Activated CD4-positive, CD25-positive, alpha-beta regulatory T cell treated with anti-CD3 and anti-CD28 coated beads, Interleukin-2, amount 50 U/mL, for 72 hours (primary cell): ENCODE results near the gene NUP93.
"Not testable (repeated sequence)": the region's sequence is repeated elsewhere in the genome, so short reads cannot be mapped to it uniquely, and the experiment has no call there.

ENCODE experiments used
- DNase-seq: peaks from one replicate; pipeline ENCODE4 v3.0.0; 2021

Gene NUP93

DNA sequence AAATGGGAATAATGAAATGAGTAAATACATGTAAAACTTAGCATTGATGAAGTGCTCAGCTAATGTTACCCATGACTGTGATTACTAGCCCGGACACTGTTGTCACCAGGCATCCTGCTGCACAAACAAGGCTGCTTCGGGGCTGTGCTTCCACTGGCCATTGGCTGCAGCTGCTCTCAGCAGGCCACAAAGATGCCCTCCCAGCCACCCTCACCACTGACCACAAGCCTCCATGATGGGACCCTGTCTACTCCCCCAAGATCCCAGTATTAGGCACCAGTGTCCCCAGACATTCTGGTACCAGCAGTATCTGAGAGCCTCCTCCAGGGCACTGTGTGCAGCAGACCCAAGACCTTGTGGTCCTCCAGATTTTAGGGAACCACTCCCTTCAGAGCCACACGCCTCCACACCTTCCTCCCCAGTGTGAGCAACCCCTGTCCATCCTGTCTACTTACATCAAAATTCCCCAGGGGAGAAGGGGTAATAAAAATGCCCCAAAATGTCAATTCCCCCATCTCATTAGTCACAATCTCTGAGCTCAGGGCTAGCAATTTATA is 19.7 kb upstream of the NUP93 start:
- no peak for DNase-seq

DNA sequence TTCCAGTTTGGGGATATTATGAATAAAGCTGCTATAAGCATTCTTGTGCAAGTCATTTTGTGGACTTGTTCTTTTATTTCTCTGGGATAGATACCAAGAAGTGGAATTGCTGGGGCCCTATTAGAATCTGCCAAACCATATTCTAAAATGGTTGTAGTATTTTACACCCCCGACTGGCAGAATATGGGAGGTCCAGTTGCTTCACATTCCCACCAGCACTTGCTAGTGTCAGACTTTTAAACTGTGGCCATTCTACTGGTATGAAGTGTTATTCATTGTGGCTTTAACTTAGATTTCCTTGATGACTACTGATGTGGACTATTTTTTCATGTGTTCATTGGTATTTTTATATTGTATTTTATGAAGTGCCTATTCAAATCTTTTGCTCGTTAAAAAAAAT is 18.1 kb upstream of the NUP93 start:
- no peak for DNase-seq

DNA sequence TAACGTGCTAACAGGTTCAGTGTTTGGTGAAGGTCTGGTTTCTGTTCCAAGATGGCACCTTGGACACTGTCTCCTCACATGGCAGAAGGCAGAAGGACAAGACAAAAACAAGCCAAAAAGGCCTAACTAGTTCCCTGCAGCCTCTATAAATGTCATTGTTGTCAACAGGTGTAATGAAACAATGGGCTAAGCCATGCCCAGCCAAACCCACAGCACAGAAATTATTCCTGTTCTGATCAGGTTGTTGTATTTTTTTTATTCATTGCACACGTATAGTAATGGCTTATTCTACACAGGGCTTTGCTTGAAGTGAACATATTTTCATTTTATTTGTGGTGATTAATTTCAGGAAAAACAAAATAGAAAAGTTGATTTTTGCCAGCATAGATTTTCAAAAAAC is 16.1 kb upstream of the NUP93 start:
- DNase-seq: no peak

DNA sequence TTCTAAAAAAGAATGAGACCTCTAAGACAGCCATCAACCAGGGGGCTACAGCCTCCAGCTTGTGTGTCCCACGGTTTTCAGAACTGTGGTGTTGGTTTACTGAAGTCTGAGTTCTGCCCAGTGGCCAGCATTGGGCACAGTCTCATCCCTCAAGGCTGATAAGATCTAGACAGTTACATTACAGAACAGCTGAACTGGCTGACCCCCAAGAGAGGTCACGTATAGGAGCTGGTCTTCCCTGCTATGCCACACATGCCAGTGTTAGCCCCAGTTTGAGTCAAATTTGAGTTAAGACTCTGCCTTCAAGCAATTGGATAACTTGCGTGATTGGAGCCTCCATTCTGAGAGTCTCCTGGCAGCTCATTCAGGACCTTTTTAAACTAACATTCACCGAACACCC is 14.8 kb upstream of the NUP93 start:
- no peak for DNase-seq

DNA sequence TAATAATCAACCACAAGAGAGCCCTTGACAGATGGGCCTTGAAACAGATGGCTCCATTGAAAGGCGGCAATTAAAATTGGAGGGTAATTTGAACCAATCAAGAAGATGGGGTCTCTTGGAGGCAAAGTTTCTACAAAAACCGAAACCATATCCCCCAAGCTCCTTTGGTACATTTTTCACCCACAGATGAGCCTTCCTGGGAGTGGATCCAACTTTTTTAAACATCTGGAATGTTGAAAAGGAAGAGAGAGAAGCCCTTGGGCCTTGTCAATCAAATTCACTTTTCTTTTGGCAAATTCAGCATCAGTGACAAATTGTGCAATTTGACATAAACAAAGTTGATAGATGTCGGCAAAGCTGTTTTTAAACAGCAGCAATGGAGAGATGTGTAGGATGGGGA is 13.2 kb upstream of the NUP93 start:
- no peak for DNase-seq

DNA sequence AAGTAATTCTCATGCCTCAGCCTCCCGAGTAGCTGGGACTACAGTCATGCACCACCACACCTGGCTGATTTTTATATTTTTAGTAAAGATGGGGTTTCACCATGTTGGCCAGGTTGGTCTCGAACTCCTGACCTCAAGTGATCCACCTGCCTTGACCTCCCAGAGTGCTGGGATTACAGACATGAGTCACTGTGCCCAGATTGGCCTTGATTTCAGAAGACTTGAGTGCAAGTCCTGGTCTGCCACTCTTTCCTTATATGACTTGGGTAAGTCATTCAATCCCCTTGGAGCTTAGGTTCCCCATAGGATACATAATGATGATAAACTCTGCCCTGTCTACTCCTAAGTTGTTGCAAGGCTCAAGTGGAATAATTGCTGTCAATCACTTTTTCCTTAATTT is 12.4 kb upstream of the NUP93 start:
- DNase-seq: not testable (repeated sequence)

DNA sequence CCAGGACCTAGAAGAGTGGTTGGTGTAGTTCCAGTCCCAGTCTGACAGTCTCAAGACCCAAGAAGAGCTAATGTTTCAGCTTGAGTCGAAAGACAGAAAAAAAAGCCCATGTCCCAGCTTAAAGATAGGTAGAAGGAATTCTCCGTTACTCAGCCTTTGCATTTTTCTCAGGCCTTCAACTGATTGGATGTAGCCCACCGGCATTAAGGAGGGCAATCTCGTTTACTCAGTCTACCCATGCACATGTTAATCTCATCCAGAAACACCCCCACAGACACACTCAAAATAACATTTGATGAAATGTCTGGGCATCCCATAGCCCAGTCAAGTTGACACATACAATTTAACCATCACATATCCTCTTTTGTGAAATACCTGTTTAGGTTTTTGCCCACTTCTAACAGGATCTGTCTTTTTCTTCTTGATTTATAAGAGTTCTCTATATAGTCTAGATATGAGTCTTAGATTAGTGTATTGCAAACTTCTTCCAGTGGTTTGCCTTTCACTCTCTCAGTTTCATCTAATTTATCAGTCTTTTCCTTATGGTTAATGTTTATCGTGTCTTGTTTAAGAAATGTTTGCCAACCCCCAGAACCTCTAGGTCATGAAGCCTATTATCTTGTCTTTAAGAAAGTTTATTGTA is 7.6 kb upstream of the NUP93 start:
- DNase-seq: no peak

DNA sequence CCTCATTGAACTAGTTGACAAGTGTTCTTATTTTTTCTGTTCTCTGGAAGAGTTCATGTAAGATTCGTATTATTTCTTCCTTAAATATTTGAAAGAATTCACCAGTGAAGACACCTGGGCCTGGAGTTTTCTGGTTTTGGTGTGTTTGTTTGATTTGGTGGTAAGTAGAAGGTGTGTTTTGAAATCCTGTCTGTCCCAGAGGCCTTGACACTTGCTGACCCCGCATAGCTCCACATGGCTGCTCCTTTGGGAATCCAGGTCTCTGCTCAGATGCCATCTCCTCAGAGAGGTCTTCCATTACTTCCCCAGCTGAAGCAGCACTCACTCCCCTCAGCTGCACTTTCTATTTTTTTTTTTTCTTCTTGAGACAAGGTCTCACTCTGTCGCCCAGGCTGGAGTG is 5.7 kb upstream of the NUP93 start:
- no peak for DNase-seq

DNA sequence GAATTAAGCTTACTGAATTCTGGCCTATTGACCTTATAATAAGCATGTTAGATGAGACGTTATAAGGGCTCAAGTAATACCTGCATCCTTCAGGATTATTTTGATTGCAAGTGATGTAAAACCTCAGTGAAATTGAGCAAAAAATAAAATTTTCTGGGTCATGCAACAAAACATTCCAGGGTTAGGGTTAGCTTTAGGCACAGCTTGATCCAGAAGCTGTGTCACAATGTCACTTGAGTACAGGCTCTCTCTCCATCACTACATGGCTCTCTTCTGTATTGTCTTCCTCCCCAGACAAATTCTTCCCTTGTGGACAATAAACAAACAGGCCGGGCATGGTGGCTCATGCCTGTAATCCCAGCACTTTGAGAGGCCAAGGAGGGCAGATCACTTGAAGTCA is 3.6 kb upstream of the NUP93 start:
- DNase-seq: no peak

DNA sequence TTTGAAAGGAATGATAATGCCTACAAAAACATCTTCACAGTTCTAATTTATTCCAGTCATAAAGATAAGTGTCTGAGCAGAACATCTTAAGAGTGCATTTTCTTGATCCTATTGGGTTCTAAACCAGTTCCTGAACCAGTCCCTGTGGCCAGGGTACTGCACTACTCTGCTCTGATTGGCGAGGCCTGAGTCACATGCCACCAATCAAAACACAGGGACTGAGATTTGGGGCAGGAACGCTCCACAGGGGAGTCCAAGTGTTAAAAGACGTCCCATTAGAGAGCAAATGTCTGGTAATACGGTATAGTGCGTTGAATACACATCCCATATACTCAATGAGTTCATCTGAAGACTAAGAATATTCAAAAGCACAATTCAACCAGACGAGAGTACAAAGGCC is 3.0 kb upstream of the NUP93 start:
- DNase-seq: no peak

DNA sequence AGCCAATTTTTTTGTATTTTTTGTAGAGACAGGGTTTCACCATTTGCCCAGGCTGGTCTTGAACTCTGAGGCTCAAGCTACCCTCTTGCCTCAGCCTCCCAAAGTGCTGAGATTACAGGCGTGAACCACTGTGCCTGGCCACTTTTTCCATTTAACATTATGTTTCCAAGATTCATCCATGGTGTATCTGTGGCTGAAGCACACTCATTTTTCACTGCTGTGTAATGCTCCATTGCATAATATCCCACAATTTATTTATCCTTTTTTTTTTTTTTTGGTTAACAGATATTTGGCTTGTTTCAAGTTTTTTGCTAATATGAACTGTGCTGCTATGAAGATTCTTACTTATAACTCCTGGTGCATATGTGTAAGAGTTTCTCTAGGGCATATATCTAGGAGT is 1.9 kb upstream of the NUP93 start:
- DNase-seq: no peak

DNA sequence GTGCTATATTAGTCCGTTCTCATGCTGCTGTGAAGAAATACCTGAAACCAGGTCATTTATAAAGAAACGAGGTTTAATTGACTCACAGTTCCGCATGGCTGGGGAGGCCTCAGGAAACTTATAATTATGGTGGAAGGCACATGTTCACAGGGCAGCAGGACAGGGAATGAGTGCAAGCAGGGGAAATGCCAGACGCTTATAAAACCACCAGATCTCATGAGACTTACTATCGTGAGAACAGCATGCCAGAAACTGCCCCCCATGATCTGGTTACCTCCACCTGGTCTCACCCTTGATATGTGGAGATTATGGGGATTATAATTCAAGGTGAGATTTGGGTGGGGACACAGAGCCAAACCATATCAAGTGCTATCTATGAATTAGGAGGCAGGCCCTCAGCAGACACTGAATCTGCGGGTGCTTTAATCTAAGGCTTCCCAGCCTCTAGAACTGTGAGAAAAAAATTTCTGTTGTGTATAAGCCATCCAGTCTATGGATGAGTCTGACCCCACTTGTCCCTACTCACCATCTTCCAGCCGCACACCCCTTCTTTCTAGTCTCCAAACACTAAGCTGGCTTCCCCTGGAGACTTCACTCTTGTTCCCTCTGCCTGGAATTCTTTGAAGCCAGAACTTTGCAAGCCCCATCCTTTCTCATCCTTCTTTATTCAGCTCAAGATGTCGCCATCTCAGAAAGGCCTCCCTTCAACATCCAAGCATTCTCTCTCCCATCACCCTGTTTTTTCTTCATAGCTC is 772 bp upstream of the NUP93 start:
- no peak for DNase-seq

DNA sequence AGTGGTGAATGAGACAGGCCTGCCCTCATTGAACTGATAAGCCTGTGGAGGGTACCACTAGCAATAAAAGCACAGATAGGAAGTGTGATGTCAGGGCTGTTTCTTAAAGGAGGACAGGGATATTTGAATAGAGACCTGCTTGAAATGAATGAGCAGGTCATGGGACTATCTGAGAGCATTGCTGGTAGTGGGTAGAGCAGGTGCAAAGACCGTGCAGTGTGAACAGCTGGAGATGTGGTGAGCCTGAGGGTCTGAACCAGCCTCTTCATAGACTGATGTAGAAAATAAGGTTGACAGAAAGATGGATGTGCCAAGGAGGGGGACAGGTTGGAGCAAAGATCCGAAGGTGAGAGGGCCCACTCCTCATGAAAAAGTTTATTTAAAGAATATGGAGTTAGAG is 2.4 kb downstream of the NUP93 start:
- no peak for DNase-seq

DNA sequence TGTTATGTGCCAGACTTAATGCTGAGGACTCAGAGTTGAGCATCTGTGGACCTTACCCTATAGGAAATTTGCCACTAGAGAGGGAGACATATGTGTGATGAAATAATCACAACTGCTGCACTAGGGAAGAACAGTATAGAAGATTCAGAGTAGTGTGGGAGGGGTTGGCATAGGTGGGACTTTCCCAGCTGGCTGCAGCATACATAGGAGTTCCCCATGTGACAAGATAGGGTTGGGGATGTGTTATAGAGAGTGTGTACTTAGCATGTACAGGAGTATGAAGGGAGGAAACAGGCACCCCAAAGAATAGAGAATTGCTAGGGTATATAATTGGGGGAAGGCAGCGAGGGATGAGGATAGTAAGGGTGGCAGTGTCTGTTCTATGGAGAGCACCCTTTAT is 2.9 kb downstream of the NUP93 start:
- DNase-seq: no peak

DNA sequence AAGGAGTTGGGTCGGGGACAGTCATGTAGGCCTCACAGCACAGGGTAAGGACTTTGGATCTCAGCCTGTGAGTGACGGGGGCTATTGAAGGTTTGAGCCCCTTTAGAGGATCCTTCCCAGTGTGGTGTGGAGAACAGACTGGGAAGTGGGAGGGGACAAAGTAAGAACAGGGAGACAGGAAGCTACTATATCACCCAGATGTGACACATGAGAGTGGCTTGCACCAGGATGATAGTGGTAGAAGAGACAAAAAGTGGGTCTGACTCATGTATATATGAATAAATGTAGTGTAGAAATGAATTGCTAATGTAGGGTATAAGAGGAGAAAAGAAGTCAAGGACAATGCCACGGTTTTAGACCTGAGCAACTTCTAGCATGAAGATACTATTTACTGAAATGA is 4.5 kb downstream of the NUP93 start:
- DNase-seq: no peak

DNA sequence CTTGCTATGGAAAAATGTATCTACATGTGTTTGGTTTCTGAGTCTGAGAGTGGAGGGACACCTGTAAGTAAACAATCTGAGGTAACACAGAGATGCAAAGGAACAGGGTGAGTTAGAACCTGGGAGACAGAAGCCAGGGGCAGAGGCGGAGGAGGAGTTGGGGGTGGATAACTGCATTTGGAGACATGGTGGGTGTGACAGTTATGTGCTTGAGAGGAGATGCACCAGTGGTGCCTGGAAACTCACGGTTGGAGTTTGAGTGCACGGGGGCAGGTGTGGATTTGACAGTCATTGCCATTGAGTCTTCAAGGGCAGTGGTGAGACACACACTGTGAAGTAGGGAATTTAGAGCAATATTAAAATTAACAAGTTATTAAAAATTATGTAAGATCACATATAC is 6.5 kb downstream of the NUP93 start:
- no peak for DNase-seq

DNA sequence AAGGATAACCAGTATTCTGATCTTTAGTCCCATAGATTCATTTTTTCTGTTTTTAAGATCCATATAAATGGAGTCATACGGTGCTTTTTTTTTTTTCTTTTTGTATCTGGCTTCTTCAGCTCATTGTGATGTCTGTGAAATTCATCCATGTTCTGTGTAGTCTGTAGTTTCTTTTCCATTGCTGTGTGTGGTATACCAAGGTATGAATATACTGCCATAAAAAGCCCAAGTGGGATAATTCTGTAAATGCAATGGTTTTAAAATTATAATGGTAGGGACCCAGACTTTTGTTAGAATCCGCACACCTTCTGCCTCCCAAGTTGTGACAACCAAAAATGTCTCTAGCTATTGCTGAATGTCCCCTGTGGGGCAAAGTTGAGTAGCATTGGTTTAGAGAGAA is 7.6 kb downstream of the NUP93 start:
- DNase-seq: no peak

DNA sequence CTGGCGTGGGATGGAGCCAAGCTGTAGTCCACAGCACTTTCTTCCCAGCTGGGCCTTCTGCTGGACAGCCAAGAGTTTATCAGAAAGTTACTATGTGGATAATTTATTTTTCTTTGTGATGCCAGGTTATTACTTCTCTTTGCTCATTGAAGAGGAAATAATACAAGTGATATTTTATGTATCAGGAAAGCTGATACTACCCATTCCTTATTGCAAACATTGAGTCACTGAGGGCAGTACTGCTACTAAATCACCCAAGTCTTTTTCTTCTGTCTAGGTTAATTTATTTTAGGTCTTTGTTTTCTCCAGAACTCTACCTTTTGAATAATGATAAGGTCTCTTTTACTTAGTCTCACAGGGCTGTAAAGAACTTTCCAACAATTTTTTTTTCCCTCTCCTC is 8.3 kb downstream of the NUP93 start:
- no peak for DNase-seq

DNA sequence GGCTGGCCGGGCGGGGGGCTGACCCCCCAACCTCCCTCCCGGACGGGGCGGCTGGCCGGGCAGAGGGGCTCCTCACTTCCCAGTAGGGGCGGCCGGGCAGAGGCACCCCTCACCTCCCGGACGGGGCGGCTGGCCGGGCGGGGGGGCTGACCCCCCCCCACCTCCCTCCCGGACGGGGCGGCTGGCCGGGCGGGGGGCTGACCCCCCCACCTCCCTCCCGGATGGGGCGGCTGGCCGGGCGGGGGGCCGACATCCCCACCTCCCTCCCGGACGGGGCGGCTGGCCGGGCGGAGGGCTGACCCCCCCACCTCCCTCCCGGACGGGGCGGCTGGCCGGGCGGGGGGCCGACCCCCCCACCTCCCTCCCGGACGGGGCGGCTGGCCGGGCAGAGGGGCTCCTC is 9.4 kb downstream of the NUP93 start:
- not testable (repeated sequence) for DNase-seq

DNA sequence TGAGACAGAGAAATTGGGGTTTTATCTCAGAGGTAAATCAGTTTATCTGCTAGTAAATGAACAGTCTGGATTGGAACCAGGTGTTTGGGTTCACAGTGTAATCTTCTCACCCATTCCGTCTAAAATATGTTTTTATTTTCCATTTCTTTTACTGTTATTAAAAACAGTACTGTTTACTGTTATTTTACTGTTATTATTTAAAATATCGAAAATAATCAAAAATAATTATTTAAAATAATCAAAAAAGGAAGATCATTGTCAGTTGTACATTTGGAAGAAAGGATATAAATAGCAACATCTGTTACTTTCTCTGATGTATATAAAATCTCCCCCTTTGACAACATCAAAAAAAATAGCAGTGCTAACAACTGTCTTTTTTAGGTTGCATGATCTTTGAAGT is 11.5 kb downstream of the NUP93 start:
- no peak for DNase-seq

DNA sequence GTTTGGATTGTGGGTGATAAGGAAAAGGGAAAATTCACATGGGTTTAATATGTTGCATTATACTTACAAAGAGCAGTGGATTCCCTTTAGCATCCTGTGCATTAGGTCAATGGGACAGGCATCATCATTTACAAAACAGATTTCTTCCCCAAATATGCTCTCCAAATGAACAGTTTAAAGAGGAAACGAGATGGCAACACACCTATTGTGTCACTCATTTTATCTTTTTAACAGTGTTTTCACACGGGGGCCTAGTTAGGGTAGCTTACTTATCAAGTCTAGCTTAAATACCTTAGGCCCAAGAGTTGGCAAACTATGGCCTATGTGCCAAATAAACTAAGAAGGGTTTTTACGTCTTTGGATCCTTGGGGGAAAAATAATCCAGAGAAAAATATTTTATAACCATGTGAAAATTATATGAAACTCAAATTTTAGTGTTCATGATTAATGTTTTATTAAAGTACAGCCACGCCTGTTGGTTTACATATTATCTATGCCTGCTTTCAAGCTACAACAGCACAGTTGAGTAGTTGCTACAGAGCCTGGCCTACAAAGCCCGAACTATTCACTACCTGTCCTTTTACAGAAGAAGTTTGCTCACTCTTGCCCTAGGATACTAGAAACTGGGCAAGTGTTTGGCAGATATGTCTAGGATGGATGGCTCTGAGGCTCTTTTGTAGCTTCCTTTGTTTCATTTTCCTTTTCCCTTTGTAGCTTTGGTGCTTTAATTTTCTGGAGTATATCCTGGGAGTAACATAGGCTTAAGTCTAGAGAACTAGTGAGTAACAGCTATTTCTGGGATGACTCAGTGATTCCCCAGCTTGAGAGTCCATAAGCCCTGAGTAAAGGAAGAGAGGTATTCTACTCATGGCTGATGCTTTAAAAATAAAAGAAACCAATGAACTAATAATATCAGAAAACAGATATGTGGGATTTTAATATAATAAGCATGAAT is 12.4 kb downstream of the NUP93 start:
- DNase-seq: no peak

DNA sequence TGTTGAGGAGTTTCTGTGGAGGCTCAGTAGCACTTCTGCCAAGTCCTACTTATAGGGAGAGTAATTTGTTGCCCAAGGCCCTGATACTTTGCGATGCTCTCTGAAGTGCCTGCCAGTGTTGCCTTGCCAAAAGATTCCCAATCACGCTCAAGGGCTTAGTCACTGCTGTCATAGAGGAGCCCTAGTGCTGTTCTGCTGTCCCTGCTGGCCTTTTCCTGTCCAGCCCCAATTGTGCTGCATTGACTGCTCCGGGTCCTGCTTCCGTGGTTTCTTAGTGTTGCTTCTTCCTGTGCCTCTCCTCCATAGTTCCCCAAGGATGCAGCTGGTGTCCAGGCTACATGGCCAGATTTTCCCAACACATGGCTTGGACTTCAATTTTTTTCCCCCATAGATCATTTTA is 13.9 kb downstream of the NUP93 start:
- no peak for DNase-seq

DNA sequence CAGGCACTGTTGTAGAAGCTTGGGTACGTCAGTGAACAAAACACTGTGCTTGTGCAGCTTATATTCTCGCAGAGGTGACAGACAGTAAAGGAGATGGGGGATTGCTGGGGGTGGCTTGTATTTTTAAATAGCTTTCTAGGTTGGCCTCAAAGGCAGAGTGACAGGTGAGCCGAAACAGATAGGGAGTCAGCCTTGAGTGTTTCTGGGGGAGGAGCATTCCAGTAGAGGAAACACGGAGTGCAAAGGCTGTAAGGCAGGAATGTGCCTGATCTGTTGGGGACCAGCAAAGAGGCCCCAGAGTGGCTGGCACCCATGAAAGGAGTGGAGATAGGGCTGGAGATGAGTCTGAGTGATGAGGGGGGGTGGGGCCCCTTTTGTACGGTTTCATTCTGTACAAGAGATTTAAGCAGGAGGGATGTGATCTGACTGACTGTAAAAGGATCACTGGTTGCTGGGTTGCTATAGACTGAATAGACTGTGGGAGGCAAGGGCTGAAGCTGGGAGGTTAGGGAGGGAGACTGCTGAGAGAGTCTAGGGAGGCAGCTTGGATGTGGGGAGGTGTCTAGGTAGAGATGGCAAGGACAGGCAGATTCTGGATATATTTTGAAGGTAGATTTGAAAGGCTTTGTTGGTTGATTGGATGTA is 15.2 kb downstream of the NUP93 start:
- DNase-seq: no peak
